ENCODE measurements around the gene PCDHA13. TPM values are rescaled to one million over a fixed set of nuclear protein-coding genes. Genes with fewer than 3 reads are reported as not detected.

Gene PCDHA13
- total RNA-seq, result 1 to 10 TPM in 1 of 4 donors, under 1 TPM in 3; 0.34 to 1.5 (median 0.69) TPM

DNA sequence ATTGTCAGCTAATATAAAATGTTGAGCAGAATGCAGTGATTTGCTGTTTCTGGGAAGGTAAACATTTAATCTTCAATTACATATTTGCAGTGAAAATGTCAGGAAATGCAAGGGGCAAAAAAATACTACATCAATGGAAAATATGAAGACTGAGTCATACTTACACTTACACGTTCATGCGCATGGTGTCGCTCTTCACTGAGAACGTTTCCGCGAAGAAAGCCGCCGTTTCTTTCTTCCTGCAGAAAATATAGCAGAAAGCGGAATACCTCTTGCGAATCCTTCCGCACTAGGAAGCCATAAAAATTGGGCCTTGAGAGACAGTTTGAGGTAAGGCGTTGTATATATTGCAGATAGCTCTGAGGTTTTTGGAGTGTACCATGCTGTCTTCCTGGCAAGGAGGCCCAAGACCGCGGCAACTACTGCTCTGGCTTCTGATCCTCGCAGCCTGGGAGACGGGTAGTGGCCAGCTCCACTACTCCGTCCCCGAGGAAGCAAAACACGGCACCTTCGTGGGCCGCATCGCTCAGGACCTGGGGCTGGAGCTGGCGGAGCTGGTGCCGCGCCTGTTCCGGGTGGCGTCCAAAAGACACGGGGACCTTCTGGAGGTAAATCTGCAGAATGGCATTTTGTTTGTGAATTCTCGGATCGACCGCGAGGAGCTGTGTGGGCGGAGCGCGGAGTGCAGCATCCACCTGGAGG, at the start of gene PCDHA13:
TSS of gene PCDHA13 (plus strand) at position 236 of the 702 bp plus-strand sequence. CDS start at position 381, 145 bp downstream.
- TF ChIP-seq, protein P1, sequence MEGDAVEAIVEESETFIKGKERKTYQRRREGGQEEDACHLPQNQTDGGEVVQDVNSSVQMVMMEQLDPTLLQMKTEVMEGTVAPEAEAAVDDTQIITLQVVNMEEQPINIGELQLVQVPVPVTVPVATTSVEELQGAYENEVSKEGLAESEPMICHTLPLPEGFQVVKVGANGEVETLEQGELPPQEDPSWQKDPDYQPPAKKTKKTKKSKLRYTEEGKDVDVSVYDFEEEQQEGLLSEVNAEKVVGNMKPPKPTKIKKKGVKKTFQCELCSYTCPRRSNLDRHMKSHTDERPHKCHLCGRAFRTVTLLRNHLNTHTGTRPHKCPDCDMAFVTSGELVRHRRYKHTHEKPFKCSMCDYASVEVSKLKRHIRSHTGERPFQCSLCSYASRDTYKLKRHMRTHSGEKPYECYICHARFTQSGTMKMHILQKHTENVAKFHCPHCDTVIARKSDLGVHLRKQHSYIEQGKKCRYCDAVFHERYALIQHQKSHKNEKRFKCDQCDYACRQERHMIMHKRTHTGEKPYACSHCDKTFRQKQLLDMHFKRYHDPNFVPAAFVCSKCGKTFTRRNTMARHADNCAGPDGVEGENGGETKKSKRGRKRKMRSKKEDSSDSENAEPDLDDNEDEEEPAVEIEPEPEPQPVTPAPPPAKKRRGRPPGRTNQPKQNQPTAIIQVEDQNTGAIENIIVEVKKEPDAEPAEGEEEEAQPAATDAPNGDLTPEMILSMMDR (IDR thresholded peaks at IDR 0.05; ENCODE audit: low read depth), result no peak

GRCh38 chr5:140833993-140834392, 47.9 kb upstream of the PCDHA13 start, which contains the start of gene PCDHA7:
Gene PCDHA7, plus strand, starts transcription at chr5:140834269. Its CDS starts 115 bp downstream, at chr5:140834384.
- TF ChIP-seq, protein P1 (IDR thresholded peaks at IDR 0.05; ENCODE audit: low read depth), result no peak

- TF ChIP-seq, protein P1 (IDR thresholded peaks at IDR 0.05; ENCODE audit: low read depth), result no peak
Observed at GRCh38 chr5:140835622-140836510, 46.1 kb upstream of the PCDHA13 start.

- TF ChIP-seq, protein P1 (IDR thresholded peaks at IDR 0.05; ENCODE audit: low read depth), result no peak
Observed at GRCh38 chr5:140840978-140841962, 40.7 kb upstream of the PCDHA13 start, which contains the start of gene PCDHA8. Gene PCDHA8, plus strand, starts transcription at chr5:140841187. Its CDS starts 135 bp downstream, at chr5:140841322.

DNA sequence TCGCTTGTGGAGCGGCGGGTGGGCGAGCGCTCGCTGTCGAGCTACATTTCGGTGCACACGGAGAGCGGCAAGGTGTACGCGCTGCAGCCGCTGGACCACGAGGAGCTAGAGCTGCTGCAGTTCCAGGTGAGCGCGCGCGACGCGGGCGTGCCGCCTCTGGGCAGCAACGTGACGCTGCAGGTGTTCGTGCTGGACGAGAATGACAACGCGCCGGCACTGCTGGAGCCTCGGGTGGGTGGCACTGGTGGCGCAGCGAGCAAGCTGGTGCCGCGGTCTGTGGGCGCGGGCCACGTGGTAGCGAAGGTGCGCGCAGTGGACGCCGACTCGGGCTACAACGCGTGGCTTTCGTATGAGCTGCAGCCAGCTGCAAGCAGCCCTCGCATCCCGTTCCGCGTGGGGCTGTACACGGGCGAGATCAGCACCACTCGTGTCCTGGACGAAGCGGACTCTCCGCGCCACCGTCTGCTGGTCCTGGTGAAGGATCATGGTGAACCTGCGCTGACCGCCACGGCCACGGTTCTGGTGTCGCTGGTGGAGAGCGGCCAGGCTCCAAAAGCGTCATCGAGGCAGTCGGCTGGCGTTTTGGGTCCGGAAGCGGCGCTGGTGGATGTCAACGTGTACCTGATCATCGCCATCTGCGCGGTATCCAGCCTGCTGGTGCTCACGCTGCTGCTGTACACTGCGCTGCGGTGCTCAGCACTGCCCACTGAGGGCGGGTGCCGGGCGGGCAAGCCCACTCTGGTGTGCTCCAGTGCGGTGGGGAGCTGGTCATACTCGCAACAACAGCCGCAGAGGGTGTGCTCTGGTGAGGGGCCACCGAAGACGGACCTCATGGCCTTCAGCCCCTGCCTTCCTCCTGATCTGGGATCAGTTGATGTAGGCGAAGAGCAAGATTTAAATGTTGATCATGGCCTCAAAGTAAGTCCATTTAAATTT, 38.9 kb upstream of the PCDHA13 start:
- TF ChIP-seq, protein P1 (IDR thresholded peaks at IDR 0.05; ENCODE audit: low read depth), result no peak
